CD14-positive monocyte (primary cell): ENCODE results near the gene LTO1. TPM values are rescaled to one million over a fixed set of nuclear protein-coding genes. Genes with fewer than 3 reads are reported as not detected.
"Not testable (repeated sequence)": the region's sequence is repeated elsewhere in the genome, so short reads cannot be mapped to it uniquely, and the experiment has no call there.

Source experiments
- DNase-seq, 3 donors: peaks; one replicate each; pipeline ENCODE4 v3.0.0-alpha.2; 2011 to 2022
- H2AFZ ChIP-seq: 2 replicates; pipeline ENCODE4 v1.6.0; 2012; ENCODE audit warnings: mild to moderate bottlenecking, low read depth, low read length, inconsistent platforms; ENCODE audit not compliant: insufficient read depth, poor library complexity, severe bottlenecking
- H3K27ac ChIP-seq, 2 donors: 1 replicate in 1 of 2; 2 replicates in 1 of 2; pipeline ENCODE4 v1.5.1; 2012 to 2013; ENCODE audit warnings: low read length in 2 of 2, control low read depth in 1 of 2, inconsistent platforms in 1 of 2, low read depth in 1 of 2, mild to moderate bottlenecking in 1 of 2
- H3K27me3 ChIP-seq, 2 donors: one replicate each; pipeline versions ENCODE4 v1.6.0 to v1.6.1; 2011 to 2013; ENCODE audit warnings: low read length in 2 of 2; ENCODE audit not compliant: control insufficient read depth in 2 of 2, insufficient read depth in 2 of 2
- H3K36me3 ChIP-seq, 2 donors: replicated peaks in 1 of 2; 1 replicate in 1 of 2; 2 replicates in 1 of 2; pipeline versions ENCODE4 v1.5.1 to v1.6.1; 2012 to 2013; ENCODE audit warnings: low read length in 2 of 2, control low read depth in 1 of 2, inconsistent platforms in 1 of 2, mild to moderate bottlenecking in 1 of 2; ENCODE audit not compliant: insufficient read depth in 2 of 2, control insufficient read depth in 1 of 2
- H3K4me1 ChIP-seq, 2 donors: 1 replicate in 1 of 2; 2 replicates in 1 of 2; pipeline versions ENCODE4 v1.5.1 to v1.6.1; 2012 to 2013; ENCODE audit warnings: low read length in 2 of 2, control low read depth in 1 of 2, inconsistent platforms in 1 of 2, mild to moderate bottlenecking in 1 of 2, moderate library complexity in 1 of 2; ENCODE audit not compliant: insufficient read depth in 2 of 2, control insufficient read depth in 1 of 2
- H3K4me2 ChIP-seq: replicated peaks from 2 replicates; pipeline ENCODE3; 2012; ENCODE audit warnings: low read length, moderate library complexity, mild to moderate bottlenecking; ENCODE audit not compliant: poor library complexity, severe bottlenecking; ENCODE audit errors: extremely low read depth
- H3K4me3 ChIP-seq, 3 experiments: fragments of 200-600 bp in 1 of 3; sonication (generic) in 1 of 3; replicated peaks in 1 of 3; 1 replicate in 2 of 3; 2 replicates in 1 of 3; pipeline ENCODE4 v1.5.1; 2011 to 2013; ENCODE audit warnings: low read length in 3 of 3, mild to moderate bottlenecking in 3 of 3, control low read depth in 2 of 3, low read depth in 2 of 3, inconsistent platforms in 1 of 3, moderate library complexity in 1 of 3
- H3K79me2 ChIP-seq: 2 replicates; pipeline ENCODE4 v1.6.0; 2012; ENCODE audit warnings: mild to moderate bottlenecking, control low read depth, inconsistent platforms, low read length, moderate library complexity; ENCODE audit not compliant: insufficient read depth
- H3K9ac ChIP-seq: 2 replicates; pipeline ENCODE4 v1.6.0; 2017; ENCODE audit warnings: low read length, mild to moderate bottlenecking; ENCODE audit not compliant: insufficient read depth, poor library complexity, severe bottlenecking
- H3K9me3 ChIP-seq, 2 donors: replicated peaks in 1 of 2; 1 replicate in 1 of 2; 2 replicates in 1 of 2; pipeline versions ENCODE4 v1.5.1 to v1.6.1; 2012 to 2013; ENCODE audit warnings: low read length in 2 of 2, control low read depth in 1 of 2; ENCODE audit not compliant: control insufficient read depth in 1 of 2, insufficient read depth in 1 of 2
- H4K20me1 ChIP-seq: 2 replicates; pipeline ENCODE4 v1.6.0; 2012; ENCODE audit warnings: mild to moderate bottlenecking, low read length, control low read depth, moderate library complexity; ENCODE audit not compliant: insufficient read depth
- H3K27ac Mint-ChIP-seq, 7 donors: one replicate each; pipeline ENCODE4 v1.8.0; 2020; ENCODE audit warnings: mild to moderate bottlenecking in 7 of 7, mixed read lengths in 7 of 7, moderate library complexity in 6 of 7, inconsistent platforms in 2 of 7
- H3K27me3 Mint-ChIP-seq, 3 donors: one replicate each; pipeline ENCODE4 v1.8.0; 2021 to 2022; ENCODE audit warnings: low read depth in 3 of 3, mild to moderate bottlenecking in 3 of 3, mixed read lengths in 3 of 3, moderate library complexity in 3 of 3, inconsistent platforms in 1 of 3
- H3K36me3 Mint-ChIP-seq, 2 donors: one replicate each; pipeline ENCODE4 v1.8.0; 2020; ENCODE audit warnings: mixed read lengths in 2 of 2, inconsistent platforms in 1 of 2, mild to moderate bottlenecking in 1 of 2
- H3K4me1 Mint-ChIP-seq: one replicate; pipeline ENCODE4 v1.8.0; 2020; ENCODE audit warnings: mild to moderate bottlenecking, mixed read lengths
- H3K4me3 Mint-ChIP-seq, 2 donors: one replicate each; pipeline ENCODE4 v1.8.0; 2020; ENCODE audit warnings: mild to moderate bottlenecking in 2 of 2, mixed read lengths in 2 of 2, moderate library complexity in 1 of 2
- H3K9me3 Mint-ChIP-seq, 7 donors: one replicate each; pipeline ENCODE4 v1.8.0; 2020 to 2022; ENCODE audit warnings: mixed read lengths in 7 of 7, mild to moderate bottlenecking in 6 of 7, moderate library complexity in 6 of 7, inconsistent platforms in 2 of 7
- CTCF ChIP-seq: fragments of 200-600 bp; IDR thresholded peaks from one replicate; pipeline ENCODE4 v1.8.0; 2022; ENCODE audit warnings: antibody characterized with exemption, mild to moderate bottlenecking
- WGBS: methylation state at CpG from one replicate; pipeline ENCODE4 v1.1.5; 2013; ENCODE audit warnings: missing lambda C conversion rate; ENCODE audit not compliant: insufficient coverage; 5-methylcytosine and 5-hydroxymethylcytosine counted together
- intact Hi-C, 2 donors: fragments of 100-400 bp; cut with micrococcal nuclease; formaldehyde crosslinking; loops; one replicate each; pipeline versions ENCODE4 v1.15.0 to v1.15.1; 2023
- polyA plus RNA-seq, 3 donors: library from polyadenylated mRNA; depleted of rRNA in 1 of 3; unstranded in 2 of 3; stranded (reverse) in 1 of 3; fragments of 300-500 nt in 2 of 3; fragments of >200 nt in 1 of 3; fragmentation: Illumina TruSeq in 2 of 3; gene quantifications; 1 replicate in 2 of 3; 2 replicates in 1 of 3; pipeline ENCODE4 v1.2.3, GENCODE V29; 2012 to 2021

Gene LTO1
- polyA plus RNA-seq, 3 donors, result 3.9 to 27.1 (median 5.2) TPM

- no peaks in the 10 kb centered on the region for H3K4me1 ChIP-seq
- Mint-ChIP-seq H3K9me3 (peaks cover 4 to 13% (median 5%) of the 10 kb centered on the region in 7 donors), H3K36me3 (no peaks in the 10 kb centered on the region), H3K27me3 (peaks cover 5 to 14% (median 13%) of the 10 kb centered on the region in 3 donors), H3K27ac (no peak overlapping the region), H3K4me3 (no peak overlapping the region), H3K4me1 (no peaks in the 10 kb centered on the region)
- WGBS, result 89% methylated on average over 1 of the region's 1 CpG
- no peaks in the 10 kb centered on the region for H4K20me1 ChIP-seq
- intact Hi-C loops, result no loop called here
- peaks cover 4 to 7% of the 10 kb centered on the region in 2 donors for H3K9me3 ChIP-seq
- no peak overlapping the region for H2AFZ ChIP-seq
- DNase-seq, result no peak
- H3K27ac ChIP-seq, result no peak overlapping the region
- H3K27me3 ChIP-seq, result no peaks in the 10 kb centered on the region
- H3K36me3 ChIP-seq, result no peaks in the 10 kb centered on the region
- no peak overlapping the region for H3K4me3 ChIP-seq
- TF ChIP-seq CTCF, result no peak
- no peak overlapping the region for H3K9ac ChIP-seq
- no peak overlapping the region for H3K4me2 ChIP-seq
- H3K79me2 ChIP-seq, result no peaks in the 10 kb centered on the region
Measured at GRCh38 chr11:69624293-69624692, 50.9 kb downstream of the LTO1 start.

- H2AFZ ChIP-seq, H3K4me3 ChIP-seq, H3K4me1 Mint-ChIP-seq, H3K27ac ChIP-seq, H3K36me3 ChIP-seq, H3K9me3 ChIP-seq, H3K4me1 ChIP-seq, DNase-seq, H3K27me3 ChIP-seq, intact Hi-C loops, H3K79me2 ChIP-seq, H3K9ac ChIP-seq, H3K36me3 Mint-ChIP-seq, H3K4me2 ChIP-seq, H3K27ac Mint-ChIP-seq, H3K4me3 Mint-ChIP-seq, H3K9me3 Mint-ChIP-seq, H4K20me1 ChIP-seq: not testable (repeated sequence)
- H3K27me3 Mint-ChIP-seq, result peaks cover 4 to 15% (median 10%) of the 10 kb centered on the region in 3 donors
- WGBS, result 98% methylated on average over 5 of the region's 8 CpGs
Measured at GRCh38 chr11:69622097-69622681, 53.0 kb downstream of the LTO1 start.
